IPS-20b (cell line): ENCODE results near the gene ZNF740.

Experiments
- H3K27ac ChIP-seq: one replicate; pipeline ENCODE4 v1.5.1; 2013; ENCODE audit warnings: low read length
- H3K27me3 ChIP-seq: 2 replicates; pipeline ENCODE4 v1.6.1; 2013; ENCODE audit warnings: mild to moderate bottlenecking, low read length, inconsistent platforms; ENCODE audit not compliant: insufficient read depth
- H3K36me3 ChIP-seq: 2 replicates; pipeline ENCODE4 v1.6.1; 2013; ENCODE audit warnings: low read depth, mild to moderate bottlenecking, inconsistent platforms, low read length, moderate library complexity; ENCODE audit not compliant: insufficient read depth
- H3K4me1 ChIP-seq: 2 replicates; pipeline ENCODE4 v1.6.1; 2013; ENCODE audit warnings: mild to moderate bottlenecking, control low read depth, inconsistent platforms, low read length, moderate library complexity; ENCODE audit not compliant: insufficient read depth
- H3K4me3 ChIP-seq: 2 replicates; pipeline ENCODE4 v1.5.1; 2013; ENCODE audit warnings: mild to moderate bottlenecking, low read length, inconsistent platforms
- H3K9ac ChIP-seq: 2 replicates; pipeline ENCODE4 v1.6.1; 2013; ENCODE audit warnings: low read depth, mild to moderate bottlenecking, inconsistent platforms, low read length, moderate library complexity
- H3K9me3 ChIP-seq: 2 replicates; pipeline ENCODE4 v1.6.1; 2013; ENCODE audit warnings: mild to moderate bottlenecking, low read depth, low read length, inconsistent platforms; ENCODE audit not compliant: insufficient read depth

The ZNF740 gene

DNA sequence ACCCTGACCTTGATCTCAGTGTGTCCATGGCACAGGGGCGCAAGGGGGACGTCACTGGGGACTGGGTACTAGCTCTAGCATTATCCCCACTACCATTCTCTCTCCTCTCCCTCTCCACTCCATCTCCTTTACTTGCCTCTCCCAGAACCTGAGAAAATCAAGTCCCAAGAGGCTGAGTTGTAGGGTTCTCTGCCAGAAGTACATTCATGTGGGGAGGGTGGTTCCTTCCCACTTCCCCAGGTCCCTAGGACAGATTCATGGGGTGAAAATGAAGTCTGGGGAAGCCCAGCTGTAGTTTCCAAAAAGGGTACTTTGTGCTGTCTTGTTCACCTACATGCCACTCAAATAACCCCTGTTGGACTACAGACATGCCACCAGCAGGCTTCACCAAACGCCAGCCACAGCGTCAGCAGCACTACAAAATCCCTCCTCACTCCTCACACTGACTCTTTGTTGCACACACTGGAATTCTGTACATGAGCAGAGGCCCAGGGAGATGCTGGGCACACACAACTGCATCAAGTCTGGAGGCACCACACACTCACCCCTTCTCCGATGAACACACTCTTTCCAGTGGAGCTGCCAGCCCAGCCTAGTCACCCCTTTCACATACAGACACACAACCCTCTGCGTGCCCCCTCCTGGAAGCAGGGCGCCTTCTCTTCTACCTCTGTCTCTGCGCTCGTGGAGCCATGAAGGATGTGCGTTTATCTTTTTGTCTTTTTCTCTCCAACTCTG, 44.5 kb downstream of the ZNF740 start:
- H3K9ac ChIP-seq, result peak overlapping the region; percentile 5; the same call in 1 of the 2 replicates
- H3K36me3 ChIP-seq, result no peaks in the 10 kb centered on the region
- peaks cover 44% of the 10 kb centered on the region for H3K4me1 ChIP-seq
- peaks cover 14% of the 10 kb centered on the region; the same call in 1 of the 2 replicates for H3K27me3 ChIP-seq
- peak overlapping the region; percentile 10 for H3K27ac ChIP-seq
- H3K9me3 ChIP-seq, result no peaks in the 10 kb centered on the region
- H3K4me3 ChIP-seq, result peak overlapping the region; percentile 3; the same call in 1 of the 2 replicates

DNA sequence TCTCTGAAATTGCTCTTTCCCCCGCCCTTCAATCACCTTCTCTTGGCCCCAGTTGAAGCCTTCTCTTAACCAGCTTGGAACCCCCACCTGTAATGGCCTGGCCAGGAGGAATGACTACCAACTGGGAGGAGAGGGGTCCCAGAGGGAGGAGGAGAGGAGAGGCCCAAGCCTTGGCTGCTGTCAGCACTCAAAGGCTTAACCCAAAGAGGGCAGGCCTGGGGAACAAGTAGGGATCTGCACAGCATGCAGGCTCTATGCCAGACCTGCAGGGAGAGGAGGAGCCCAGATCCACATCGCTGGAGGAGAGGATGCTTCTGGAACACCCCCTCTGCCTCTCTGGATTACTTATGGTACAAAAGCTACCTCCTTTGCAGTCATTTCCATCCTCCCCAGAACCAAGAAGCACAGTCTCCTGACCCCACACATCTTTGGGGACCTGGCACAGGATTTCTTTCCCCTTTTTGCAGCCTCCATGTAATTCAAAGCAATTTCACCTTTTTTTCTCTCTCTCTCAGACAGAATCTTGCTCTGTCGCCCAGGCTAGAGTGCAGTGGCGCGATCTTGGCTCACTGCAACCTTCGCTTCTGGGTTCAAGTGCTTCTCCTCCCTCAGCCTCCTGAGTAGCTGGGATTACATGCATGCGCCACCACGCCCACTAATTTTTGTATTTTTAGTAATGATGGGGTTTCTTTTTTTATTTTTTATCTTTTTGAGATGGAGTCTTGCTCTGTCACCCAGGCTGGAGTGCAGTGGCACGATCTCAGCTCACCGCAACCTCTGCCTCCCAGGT, 45.3 kb downstream of the ZNF740 start:
- no peak overlapping the region for H3K27ac ChIP-seq
- peaks cover 46% of the 10 kb centered on the region for H3K4me1 ChIP-seq
- H3K9ac ChIP-seq, result no peak overlapping the region
- 0 out of 2 replicates have a peak, but pooled peaks cover 10% of the 10 kb centered on the region for H3K27me3 ChIP-seq
- no peaks in the 10 kb centered on the region for H3K36me3 ChIP-seq
- no peak overlapping the region for H3K4me3 ChIP-seq
- no peaks in the 10 kb centered on the region for H3K9me3 ChIP-seq

DNA sequence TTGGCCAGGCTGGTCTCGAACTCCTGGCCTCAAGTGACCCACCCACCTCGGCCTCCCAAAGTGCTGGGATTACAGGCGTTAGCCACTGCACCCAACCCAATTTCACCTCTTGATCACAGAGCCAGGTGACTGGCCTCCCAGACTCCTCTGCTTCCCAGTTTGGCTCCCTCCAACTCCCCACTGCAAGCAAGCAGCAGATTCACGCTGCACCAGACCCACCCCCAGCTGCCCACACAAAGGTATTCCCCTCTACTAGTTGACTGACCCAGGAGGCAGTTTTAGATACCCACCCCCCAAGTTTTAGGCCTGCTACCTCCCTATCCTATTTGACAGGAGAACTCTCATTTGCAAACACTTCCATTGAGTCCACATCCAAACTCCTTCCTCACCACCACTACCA, 46.3 kb downstream of the ZNF740 start:
- no peak overlapping the region for H3K27ac ChIP-seq
- H3K9me3 ChIP-seq, result no peaks in the 10 kb centered on the region
- no peaks in the 10 kb centered on the region for H3K36me3 ChIP-seq
- H3K4me1 ChIP-seq, result peaks cover 49% of the 10 kb centered on the region
- no peak overlapping the region for H3K9ac ChIP-seq
- peaks cover 19% of the 10 kb centered on the region for H3K27me3 ChIP-seq
- no peak overlapping the region for H3K4me3 ChIP-seq

DNA sequence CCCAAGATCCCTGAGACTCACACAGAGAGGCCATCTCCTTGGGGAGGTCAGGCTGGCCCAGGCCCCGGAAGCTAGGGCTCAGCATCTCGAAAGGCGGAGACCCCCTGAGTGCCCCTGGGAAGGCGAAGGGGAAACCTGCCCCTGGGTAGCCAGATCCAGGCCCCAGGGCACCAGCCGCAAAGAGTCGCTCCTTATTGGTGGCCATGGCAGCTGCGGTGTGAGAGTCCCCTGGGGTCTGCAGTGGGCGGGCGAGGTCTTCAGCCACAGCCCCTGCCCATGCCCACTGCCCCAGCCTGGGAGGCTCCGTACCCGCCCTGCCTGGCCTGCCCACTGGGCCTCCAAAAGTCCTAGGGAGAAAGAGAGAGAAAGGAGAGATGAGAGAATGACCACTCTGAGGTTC, 46.8 kb downstream of the ZNF740 start:
- H3K27me3 ChIP-seq, result peaks cover 19% of the 10 kb centered on the region
- no peak overlapping the region for H3K4me3 ChIP-seq
- H3K27ac ChIP-seq, result no peak overlapping the region
- no peaks in the 10 kb centered on the region for H3K36me3 ChIP-seq
- H3K9ac ChIP-seq, result no peak overlapping the region
- no peaks in the 10 kb centered on the region for H3K9me3 ChIP-seq
- peaks cover 46% of the 10 kb centered on the region for H3K4me1 ChIP-seq

DNA sequence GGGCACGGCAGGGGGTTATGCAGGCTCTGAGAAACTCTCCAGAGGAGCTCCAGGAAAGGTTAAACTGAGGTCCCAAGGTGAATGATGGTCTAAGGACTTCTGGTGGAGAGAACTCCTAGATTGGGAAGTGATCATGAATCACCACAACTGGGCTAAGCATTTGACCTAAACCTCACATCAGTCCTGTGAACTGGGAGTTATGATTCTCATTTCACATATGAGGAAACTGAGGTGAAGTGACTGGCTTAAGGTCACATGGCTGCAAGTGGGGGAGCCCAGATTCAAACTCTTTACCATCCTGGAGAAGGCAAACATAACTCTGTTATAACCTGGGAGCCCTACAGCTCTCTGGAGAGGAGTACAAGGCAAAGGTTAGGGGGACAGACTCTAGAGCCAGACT, 47.3 kb downstream of the ZNF740 start:
- no peak overlapping the region for H3K4me3 ChIP-seq
- no peak overlapping the region for H3K9ac ChIP-seq
- H3K36me3 ChIP-seq, result no peaks in the 10 kb centered on the region
- no peaks in the 10 kb centered on the region for H3K9me3 ChIP-seq
- no peak overlapping the region for H3K27ac ChIP-seq
- H3K4me1 ChIP-seq, result peaks cover 45% of the 10 kb centered on the region
- H3K27me3 ChIP-seq, result peaks cover 19% of the 10 kb centered on the region

DNA sequence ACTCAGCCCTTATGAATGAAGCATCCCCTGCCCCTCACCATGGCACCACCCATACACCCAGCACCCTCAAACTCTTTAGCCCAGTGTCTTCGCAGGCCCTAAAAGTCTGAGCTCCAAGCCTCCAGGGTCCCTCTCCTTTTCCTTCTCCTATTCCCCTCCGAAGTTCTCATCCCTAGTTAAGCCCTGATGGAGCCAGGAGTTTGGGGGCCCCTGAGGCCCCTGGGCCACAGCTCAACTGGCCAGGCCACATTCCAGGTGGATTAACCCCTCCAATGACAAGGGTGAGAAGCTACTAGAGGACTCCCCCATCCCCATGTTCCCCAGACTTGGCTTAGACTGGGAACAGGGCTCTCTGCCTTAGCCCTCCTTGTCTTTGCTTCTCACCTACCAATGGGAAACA, 48.9 kb downstream of the ZNF740 start:
- Histone ChIP-seq H3K9me3 (no peaks in the 10 kb centered on the region), H3K9ac (no peak overlapping the region), H3K36me3 (no peaks in the 10 kb centered on the region), H3K4me1 (peaks cover 48% of the 10 kb centered on the region), H3K27ac (no peak overlapping the region), H3K4me3 (no peak overlapping the region), H3K27me3 (peaks cover 16% of the 10 kb centered on the region)

DNA sequence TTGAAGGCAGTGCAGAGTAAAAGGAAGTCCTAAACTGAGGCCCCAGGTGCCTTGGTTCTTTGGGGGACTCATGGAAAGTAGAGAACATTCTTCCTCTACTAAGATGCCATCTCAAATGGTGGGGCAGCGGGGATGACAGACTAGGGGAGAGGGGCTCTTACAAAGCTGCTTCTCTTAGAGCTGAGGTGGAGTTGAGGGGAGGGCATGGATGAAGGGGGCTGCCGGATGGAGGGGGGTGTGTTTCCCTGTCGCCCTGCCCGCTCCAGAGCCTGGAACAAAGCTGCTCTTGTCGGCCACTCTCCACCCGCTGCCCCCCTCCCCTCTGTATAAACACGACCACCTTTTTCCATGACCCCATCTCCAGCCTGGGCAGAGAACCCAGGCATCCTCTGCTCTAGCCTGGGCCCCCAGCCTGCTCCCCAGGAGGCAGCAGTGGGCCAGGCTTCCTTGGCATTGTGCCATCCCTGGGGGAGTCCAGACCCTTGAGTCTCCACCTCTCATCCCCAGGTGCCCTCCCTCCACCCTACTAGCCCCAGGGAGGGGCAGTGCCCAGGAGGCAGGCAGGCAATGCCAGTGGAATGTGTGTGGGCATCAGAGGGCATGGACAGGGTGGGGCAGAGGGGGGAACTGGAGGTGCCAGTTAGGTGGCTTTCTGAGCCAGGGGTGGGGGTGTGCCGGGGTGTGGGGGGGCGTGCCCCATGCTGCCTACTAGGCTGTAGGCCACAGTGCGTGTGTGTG, 49.8 kb downstream of the ZNF740 start:
- Histone ChIP-seq H3K4me3 (no peak overlapping the region; the same call in 1 of the 2 replicates), H3K27me3 (peaks cover 16% of the 10 kb centered on the region), H3K9ac (no peak overlapping the region), H3K36me3 (no peaks in the 10 kb centered on the region), H3K4me1 (peaks cover 49% of the 10 kb centered on the region), H3K9me3 (no peaks in the 10 kb centered on the region), H3K27ac (no peak overlapping the region)

DNA sequence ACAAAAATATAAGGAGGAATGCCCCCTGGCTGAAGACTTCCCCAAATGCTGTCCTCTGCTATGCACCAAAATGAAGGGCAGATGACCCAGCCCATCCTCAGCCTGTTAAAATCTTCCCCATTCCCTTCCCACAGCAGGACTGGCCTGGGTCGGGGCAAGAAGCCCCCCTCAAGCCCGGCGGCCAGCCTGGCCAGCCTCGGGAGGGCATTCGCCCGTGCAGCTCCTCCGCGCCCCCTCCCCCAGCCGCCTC, 51.1 kb downstream of the ZNF740 start:
- Histone ChIP-seq H3K4me1 (peaks cover 56% of the 10 kb centered on the region), H3K9me3 (no peaks in the 10 kb centered on the region), H3K4me3 (peak overlapping the region; percentile 96), H3K36me3 (no peaks in the 10 kb centered on the region), H3K9ac (peak overlapping the region; percentile 88; the same call in 1 of the 2 replicates), H3K27ac (no peak overlapping the region), H3K27me3 (peaks cover 16% of the 10 kb centered on the region)

DNA sequence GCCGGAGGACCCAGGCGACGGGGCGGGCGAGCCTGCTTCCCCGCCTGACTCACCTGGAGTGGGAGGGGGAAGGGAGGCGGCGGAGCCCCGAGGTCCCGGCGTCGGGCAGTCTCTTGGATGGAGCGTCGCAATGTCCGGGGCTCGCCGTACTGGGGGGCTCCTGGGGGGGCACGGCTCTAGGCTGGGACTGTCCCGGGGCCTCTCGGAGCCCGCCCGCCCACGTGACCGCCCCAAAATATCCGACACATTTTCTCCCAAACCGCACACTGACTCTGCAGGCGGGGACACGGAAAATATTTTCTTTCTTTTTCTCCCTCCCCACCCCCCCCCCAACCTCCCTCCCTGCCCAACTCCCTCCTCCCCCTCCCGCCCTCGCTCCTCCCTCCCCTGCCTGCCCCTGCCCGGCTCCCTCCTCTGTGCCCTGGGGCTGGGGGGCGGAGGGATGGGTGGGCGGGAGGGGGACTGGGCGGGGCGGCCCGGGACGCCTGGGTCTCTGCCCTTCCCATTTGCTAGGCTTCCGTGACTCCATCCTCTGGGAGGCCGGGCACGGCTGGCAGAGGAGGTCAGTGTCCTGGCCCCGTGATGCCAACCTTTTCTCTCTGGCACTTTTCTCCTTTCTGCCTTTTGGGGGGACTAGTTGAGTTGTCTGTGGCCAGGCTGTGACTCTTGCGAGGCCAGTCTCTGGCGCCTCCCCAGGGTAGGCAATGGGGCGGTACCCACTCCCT, 51.6 kb downstream of the ZNF740 start, which contains the start of gene RARG:
TSS of gene RARG (minus strand) at position 289 of the 725 bp plus-strand sequence. CDS start 4,664 bp downstream, outside the sequence.
- peak within 1 kb of the TSS; percentile 88; the same call in 1 of the 2 replicates for H3K9ac ChIP-seq

DNA sequence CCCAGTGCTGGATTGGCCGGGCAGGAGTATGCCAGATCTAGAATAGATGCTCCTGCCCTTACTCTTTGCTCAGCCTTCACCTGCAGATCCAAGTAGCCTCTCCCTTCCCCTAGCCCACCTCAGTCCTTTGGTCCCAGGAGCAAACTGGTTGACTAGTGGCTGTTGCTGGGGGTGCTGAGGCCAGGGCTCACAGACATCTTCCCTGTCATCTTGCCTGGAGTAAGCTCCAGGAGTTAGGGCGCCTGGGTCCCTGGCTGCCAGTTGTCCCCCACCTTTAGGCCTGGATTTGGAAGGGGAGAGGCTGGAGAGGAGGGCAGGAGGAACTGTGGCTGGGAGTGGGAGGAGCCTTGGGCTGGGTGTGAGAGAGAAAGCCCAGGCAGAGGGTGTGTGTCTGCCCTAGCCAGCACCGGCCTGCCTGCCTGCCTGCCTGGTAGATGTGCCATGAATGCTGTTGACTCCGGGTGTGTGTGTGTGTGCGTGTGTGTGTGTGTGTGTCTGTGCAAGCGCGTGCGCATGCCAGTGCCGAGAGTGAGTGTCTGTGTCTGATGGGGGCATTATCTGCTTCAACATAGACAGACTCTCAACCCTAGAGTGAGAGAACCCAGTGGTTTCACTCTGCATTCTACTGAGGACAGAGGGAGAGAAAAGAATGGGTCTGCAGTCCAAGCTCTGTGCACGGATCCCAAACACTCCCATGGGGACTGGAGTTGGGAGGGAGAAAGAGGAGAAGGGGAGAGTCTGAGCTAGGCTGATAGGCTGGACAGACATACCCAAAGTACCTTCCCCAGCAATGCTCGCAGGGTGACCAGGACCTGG, 52.3 kb downstream of the ZNF740 start:
- Histone ChIP-seq H3K9me3 (no peaks in the 10 kb centered on the region), H3K36me3 (no peaks in the 10 kb centered on the region), H3K4me1 (peaks cover 56% of the 10 kb centered on the region), H3K27me3 (peaks cover 16% of the 10 kb centered on the region), H3K27ac (no peak overlapping the region), H3K4me3 (peak overlapping the region; percentile 68), H3K9ac (peak overlapping the region; percentile 57; the same call in 1 of the 2 replicates)

More for the DNA sequence above, 51.6 kb downstream of the ZNF740 start, which contains the start of gene RARG:
- H3K9me3 ChIP-seq, result no peaks in the 10 kb centered on the region
- peak within 1 kb of the TSS; percentile 96 for H3K4me3 ChIP-seq
- H3K27me3 ChIP-seq, result peaks cover 16% of the 10 kb centered on the region
- H3K4me1 ChIP-seq, result peaks cover 56% of the 10 kb centered on the region
- no peaks in the 10 kb centered on the region for H3K36me3 ChIP-seq
- H3K27ac ChIP-seq, result no peak within 1 kb of the TSS
